HUES64 (cell line): Measurements from ENCODE around the gene CFAP210.
"Not testable (repeated sequence)": the region's sequence is repeated elsewhere in the genome, so short reads cannot be mapped to it uniquely, and the experiment has no call there.

Experiments used
- H3K27ac ChIP-seq: 2 replicates; pipeline ENCODE4 v1.7.0; 2013; ENCODE audit warnings: low read depth, low read length, inconsistent platforms
- H3K27me3 ChIP-seq: 2 replicates; pipeline ENCODE4 v1.6.1; 2013; ENCODE audit warnings: mild to moderate bottlenecking, low read length; ENCODE audit not compliant: insufficient read depth
- H3K36me3 ChIP-seq: 2 replicates; pipeline ENCODE4 v1.6.1; 2013; ENCODE audit warnings: mild to moderate bottlenecking, low read length; ENCODE audit not compliant: insufficient read depth
- H3K4me1 ChIP-seq: 2 replicates; pipeline ENCODE4 v1.6.1; 2013; ENCODE audit warnings: mild to moderate bottlenecking, low read length, moderate library complexity; ENCODE audit not compliant: insufficient read depth
- H3K4me3 ChIP-seq: 2 replicates; pipeline ENCODE4 v1.5.1; 2013; ENCODE audit warnings: mild to moderate bottlenecking, low read length, moderate library complexity
- H3K9ac ChIP-seq: 2 replicates; pipeline ENCODE4 v1.6.1; 2013; ENCODE audit warnings: mild to moderate bottlenecking, low read depth, low read length
- H3K9me3 ChIP-seq: 2 replicates; pipeline ENCODE4 v1.6.1; 2013; ENCODE audit warnings: low read depth, low read length; ENCODE audit not compliant: insufficient read depth
- WGBS: fragments of 150-250, 120-280 bp; methylation state at CpG from one replicate; pipeline ENCODE4 v1.1.7; 2013; ENCODE audit warnings: missing lambda C conversion rate; 5-methylcytosine and 5-hydroxymethylcytosine counted together

The CFAP210 gene

DNA sequence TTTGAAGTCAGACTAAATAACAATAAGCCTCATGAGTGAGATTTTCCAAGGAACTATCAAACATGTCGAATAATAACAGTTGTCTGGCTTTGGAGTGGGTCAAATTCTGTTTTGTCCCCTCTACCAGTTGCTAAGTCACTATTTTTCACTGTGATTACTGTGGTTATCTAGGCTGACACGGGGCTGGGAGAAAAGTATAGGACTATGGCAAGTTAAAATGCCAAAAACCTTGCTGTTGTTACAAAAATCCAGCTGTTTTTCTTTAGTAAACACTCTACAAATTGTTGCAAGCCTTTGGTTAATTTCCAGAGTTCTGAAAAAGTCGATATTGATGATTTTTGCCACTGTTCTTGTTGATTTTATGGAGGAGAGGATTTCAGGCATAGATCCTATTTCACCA lies 1.5 kb downstream of the CFAP210 start:
- 0 out of 2 replicates have a peak, but pooled peaks cover 5% of the 10 kb centered on the region for H3K9me3 ChIP-seq
- peaks cover 12% of the 10 kb centered on the region for H3K36me3 ChIP-seq
- no peaks in the 10 kb centered on the region for H3K27me3 ChIP-seq
- WGBS, result 74% methylated on average over 3 of the region's 3 CpGs
- no peak overlapping the region for H3K27ac ChIP-seq
- no peaks in the 10 kb centered on the region for H3K4me1 ChIP-seq
- H3K9ac ChIP-seq, result no peak overlapping the region
- H3K4me3 ChIP-seq, result no peak overlapping the region

DNA sequence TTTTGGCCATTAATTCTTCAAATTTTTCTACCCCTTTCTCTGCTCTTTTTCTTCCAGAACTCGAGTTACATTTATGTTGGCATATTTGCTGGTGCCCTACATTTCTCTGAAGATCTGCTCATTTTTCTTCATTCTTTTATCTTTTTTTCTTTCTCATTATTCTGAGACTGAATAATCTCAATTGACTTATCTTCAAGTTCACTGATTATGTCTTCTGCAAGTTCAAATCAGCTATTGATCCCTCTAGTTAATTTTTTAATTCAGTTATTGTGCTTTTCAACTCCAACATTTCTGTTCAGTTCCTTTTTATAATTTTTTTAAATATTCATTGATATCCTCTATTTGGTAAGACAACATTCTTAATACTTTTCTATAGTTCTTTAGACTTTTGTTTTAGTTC lies 3.2 kb downstream of the CFAP210 start:
- Histone ChIP-seq H3K36me3 (0 out of 2 replicates have a peak, but pooled peaks cover under 1% of the 10 kb centered on the region), H3K4me3 (no peak overlapping the region), H3K9ac (no peak overlapping the region), H3K27me3 (no peaks in the 10 kb centered on the region), H3K4me1 (no peaks in the 10 kb centered on the region), H3K9me3 (0 out of 2 replicates have a peak, but pooled peaks cover 5% of the 10 kb centered on the region), H3K27ac (no peak overlapping the region)
- 59% methylated on average over 1 of the region's 1 CpG for WGBS

DNA sequence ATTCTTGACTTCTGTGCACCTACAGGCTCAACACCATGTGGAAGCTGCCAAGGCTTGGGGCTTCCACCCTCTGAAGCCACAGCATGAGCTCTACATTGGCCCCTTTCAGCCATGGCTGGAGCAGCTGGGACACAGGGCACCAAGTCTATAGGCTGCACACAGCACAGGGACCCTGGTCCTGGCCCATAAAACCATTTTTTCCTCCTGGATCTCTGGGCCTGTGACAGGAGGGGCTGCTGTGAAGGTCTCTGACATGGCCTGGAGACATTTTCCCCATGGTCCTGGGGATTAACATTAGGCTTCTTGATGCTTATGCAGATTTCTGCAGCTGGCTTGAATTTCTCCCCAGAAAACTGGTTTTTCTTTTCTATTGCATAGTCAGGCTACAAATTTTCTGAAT lies 6.3 kb downstream of the CFAP210 start:
- H3K4me3 ChIP-seq, result not testable (repeated sequence)

DNA sequence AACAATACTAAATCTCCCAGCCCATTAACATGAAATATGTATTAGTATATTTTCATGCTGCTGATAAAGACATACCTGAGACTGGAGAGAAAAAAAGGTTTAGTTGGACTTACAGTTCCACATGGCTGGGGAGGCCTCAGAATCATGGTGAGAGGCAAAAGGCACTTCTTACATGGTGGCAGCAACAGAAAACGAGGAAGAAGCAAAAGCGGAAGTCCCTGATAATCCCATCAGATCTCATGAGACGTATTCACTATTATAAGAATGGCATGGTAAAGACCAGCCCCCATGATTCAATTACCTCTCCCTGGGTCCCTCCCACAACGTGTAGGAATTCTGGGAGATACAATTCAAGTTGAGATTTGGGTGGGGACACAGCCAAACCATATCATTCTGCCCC lies 7.4 kb downstream of the CFAP210 start:
- not testable (repeated sequence) for H3K36me3 ChIP-seq, H3K27ac ChIP-seq, H3K9ac ChIP-seq, H3K4me3 ChIP-seq, H3K27me3 ChIP-seq, H3K9me3 ChIP-seq
- peaks cover 11% of the 10 kb centered on the region; the same call in 1 of the 2 replicates for H3K4me1 ChIP-seq
- WGBS, result 81% methylated on average over 4 of the region's 4 CpGs

More for the DNA sequence above, 6.3 kb downstream of the CFAP210 start:
- H3K27ac ChIP-seq, H3K27me3 ChIP-seq, H3K9ac ChIP-seq, H3K9me3 ChIP-seq, H3K36me3 ChIP-seq, H3K4me1 ChIP-seq: not testable (repeated sequence)

DNA sequence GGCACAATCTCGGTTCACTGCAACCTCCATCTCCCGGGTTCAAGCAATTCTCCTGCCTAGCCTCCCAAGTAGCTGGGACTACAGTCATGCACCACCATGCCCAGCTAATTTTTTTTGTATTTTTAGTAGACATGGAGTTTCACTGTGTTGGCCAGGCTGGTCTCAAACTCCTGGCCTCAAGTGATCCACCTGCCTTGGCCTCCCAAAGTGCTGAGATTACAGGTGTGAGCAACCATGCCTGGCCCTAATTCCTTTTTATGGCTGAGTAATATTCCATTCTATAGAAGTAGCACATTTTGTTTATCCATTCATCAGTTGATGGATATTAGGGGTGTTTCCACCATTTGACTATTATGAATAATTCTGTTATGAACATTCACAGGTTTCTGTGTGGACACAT lies 9.5 kb downstream of the CFAP210 start:
- WGBS, result 95% methylated on average over 2 of the region's 2 CpGs
- peaks cover 14% of the 10 kb centered on the region; the same call in 1 of the 2 replicates for H3K4me1 ChIP-seq
- not testable (repeated sequence) for H3K4me3 ChIP-seq, H3K27ac ChIP-seq, H3K9me3 ChIP-seq, H3K27me3 ChIP-seq, H3K36me3 ChIP-seq, H3K9ac ChIP-seq

DNA sequence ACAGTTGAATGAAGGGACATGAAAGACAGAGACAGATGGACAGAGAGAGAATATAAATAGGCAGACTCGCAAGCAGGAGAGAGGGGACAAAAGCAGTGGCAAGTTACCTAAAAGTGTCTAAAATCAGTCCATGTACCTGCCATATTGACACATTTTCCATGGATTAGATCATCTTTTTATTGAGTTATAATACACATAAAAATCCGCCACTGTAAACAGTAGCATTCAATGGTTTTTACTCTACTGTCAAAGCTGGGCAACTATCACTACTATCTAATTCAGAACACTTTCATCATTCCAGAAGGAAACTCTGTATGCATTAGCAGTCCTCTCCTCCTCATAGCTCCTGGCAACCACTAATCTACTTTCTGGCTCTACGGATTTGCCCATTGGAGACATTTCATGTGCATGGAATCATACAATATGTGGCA lies 10.1 kb downstream of the CFAP210 start:
- no peak overlapping the region for H3K27ac ChIP-seq
- H3K36me3 ChIP-seq, result no peaks in the 10 kb centered on the region
- H3K27me3 ChIP-seq, result no peaks in the 10 kb centered on the region
- H3K4me1 ChIP-seq, result peaks cover 14% of the 10 kb centered on the region; the same call in 1 of the 2 replicates
- WGBS, result 86% methylated on average over 3 of the region's 3 CpGs
- H3K9me3 ChIP-seq, result 0 out of 2 replicates have a peak, but pooled peaks cover 4% of the 10 kb centered on the region
- H3K4me3 ChIP-seq, result no peak overlapping the region
- no peak overlapping the region for H3K9ac ChIP-seq

DNA sequence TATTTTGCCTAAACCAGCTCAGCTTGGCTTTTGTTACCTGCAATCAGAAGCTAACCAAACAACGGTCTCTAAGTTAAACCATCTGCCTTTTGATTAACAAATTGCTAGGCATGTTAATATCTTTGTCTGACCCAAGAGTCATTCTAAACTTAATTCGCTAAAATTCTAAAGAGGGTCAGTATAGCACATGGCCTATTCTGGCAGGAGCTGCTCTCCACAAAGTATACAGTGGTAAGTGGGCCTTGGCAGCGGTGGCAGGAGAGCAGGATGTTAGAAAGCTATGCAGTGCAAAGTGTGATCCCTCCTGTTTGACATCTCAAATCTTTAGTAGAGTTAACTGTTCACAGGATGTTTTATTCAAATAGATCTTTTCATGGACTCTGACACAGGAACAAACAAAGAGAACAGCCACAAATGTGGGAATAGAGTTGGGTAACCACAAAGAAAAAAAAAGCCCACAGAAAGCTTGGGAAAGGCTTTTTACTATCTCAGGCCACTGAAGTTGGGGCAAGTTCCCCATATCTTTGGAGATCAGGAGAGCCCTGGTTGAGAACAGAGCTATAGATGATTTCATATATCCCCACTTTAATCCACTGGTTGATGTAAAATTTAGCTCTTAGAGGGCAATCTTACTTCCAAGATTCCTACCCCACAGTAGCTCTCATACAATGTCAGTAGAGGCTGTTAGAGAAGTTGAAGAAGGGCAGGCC lies 10.6 kb downstream of the CFAP210 start:
- H3K4me1 ChIP-seq, result peaks cover 14% of the 10 kb centered on the region; the same call in 1 of the 2 replicates
- no peak overlapping the region for H3K9ac ChIP-seq
- no peak overlapping the region for H3K27ac ChIP-seq
- no peaks in the 10 kb centered on the region for H3K27me3 ChIP-seq
- H3K36me3 ChIP-seq, result no peaks in the 10 kb centered on the region
- 0 out of 2 replicates have a peak, but pooled peaks cover 4% of the 10 kb centered on the region for H3K9me3 ChIP-seq
- no peak overlapping the region for H3K4me3 ChIP-seq
- 77% methylated on average over 3 of the region's 3 CpGs for WGBS

DNA sequence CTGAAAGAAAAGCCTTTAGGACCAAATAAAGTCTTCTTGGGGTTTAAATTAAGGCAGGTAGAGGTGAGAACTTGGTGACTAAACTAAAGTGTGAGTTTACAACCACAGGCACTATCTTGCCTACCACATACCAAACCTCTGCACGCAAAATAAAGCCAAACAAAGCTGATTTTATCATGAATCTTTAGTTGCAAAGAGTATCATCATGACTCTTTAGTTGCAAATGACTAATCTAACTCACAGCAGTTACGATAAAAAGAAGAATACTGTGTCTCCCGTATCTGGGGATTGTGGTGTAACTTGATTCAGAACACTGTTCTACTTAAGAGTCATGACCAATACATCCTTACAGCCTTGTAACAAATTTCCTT lies 11.2 kb downstream of the CFAP210 start:
- no peak overlapping the region for H3K4me3 ChIP-seq
- 0 out of 2 replicates have a peak, but pooled peaks cover 4% of the 10 kb centered on the region for H3K9me3 ChIP-seq
- no peaks in the 10 kb centered on the region for H3K27me3 ChIP-seq
- 66% methylated on average over 3 of the region's 3 CpGs for WGBS
- H3K9ac ChIP-seq, result no peak overlapping the region
- peaks cover 14% of the 10 kb centered on the region; the same call in 1 of the 2 replicates for H3K4me1 ChIP-seq
- H3K27ac ChIP-seq, result no peak overlapping the region
- H3K36me3 ChIP-seq, result no peaks in the 10 kb centered on the region

DNA sequence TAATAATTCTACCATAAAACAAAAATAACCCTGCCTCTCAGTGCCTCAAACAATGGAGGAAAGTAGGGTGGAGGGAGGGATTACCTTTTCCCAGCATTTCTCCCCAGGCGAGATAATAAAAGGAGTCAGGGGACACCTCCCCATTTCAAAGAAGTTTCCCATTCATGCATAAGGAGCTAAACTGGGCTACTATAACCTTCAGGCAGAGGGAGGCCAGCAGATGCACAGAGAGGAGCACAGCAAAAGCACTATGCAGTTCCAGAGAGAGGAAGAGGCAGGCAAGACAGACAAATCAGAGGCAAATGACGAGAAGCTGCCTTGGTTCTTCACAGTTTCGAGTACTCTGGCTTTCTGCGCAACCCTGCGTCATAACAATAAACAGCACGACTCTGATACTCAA lies 17.4 kb downstream of the CFAP210 start:
- Histone ChIP-seq H3K27me3 (no peaks in the 10 kb centered on the region), H3K4me3 (no peak overlapping the region), H3K4me1 (peaks cover 9% of the 10 kb centered on the region), H3K9me3 (no peaks in the 10 kb centered on the region), H3K27ac (no peak overlapping the region), H3K9ac (no peak overlapping the region), H3K36me3 (no peaks in the 10 kb centered on the region)
- 85% methylated on average over 6 of the region's 6 CpGs for WGBS

DNA sequence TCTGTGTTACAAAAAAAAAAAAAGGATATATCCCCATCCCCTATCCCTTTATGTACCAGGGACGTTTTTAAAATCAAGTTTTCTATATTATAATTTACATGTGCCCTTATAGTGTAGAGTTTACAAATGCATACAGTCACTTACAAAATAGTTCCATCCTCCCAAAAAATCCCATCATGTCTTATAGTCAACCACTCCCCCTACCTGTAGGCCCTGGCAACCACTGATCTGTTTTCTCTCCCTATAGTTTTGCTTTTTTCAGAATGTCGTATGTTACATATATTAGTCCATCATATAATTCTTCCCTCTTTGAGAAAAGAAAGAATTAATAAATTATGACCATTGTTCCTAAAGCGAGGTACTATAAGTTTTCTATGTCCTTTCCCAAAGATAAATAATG lies 17.8 kb downstream of the CFAP210 start:
- Histone ChIP-seq H3K9me3 (no peaks in the 10 kb centered on the region), H3K27ac (no peak overlapping the region), H3K4me3 (no peak overlapping the region), H3K27me3 (no peaks in the 10 kb centered on the region), H3K9ac (no peak overlapping the region), H3K4me1 (peaks cover 6% of the 10 kb centered on the region), H3K36me3 (no peaks in the 10 kb centered on the region)
- no CpG with 5 or more reads among the region's 3 CpGs for WGBS

DNA sequence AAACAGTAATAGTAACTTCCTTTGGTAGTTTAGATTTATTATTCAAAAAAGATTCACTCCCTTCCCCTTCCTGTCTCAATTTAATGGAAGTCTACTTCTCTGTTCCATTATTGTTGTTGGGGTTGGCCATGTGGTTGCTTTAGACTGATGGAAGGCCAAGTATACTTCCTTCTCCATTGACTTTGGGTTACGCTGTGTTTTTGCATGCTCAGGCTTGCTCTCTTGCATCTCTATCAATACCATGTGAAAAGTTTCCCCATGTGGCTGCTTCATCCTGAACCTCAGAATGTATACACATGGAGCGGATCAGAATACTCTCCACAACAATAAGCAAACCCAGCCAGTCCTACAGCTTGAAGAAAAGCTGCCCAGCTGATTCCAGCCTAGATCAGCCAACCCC lies 20.3 kb downstream of the CFAP210 start:
- H3K27ac ChIP-seq, result no peak overlapping the region
- 98% methylated on average over 2 of the region's 2 CpGs for WGBS
- H3K36me3 ChIP-seq, result no peaks in the 10 kb centered on the region
- peaks cover 6% of the 10 kb centered on the region for H3K4me1 ChIP-seq
- H3K27me3 ChIP-seq, result no peaks in the 10 kb centered on the region
- H3K9me3 ChIP-seq, result no peaks in the 10 kb centered on the region
- no peak overlapping the region for H3K9ac ChIP-seq
- H3K4me3 ChIP-seq, result no peak overlapping the region

DNA sequence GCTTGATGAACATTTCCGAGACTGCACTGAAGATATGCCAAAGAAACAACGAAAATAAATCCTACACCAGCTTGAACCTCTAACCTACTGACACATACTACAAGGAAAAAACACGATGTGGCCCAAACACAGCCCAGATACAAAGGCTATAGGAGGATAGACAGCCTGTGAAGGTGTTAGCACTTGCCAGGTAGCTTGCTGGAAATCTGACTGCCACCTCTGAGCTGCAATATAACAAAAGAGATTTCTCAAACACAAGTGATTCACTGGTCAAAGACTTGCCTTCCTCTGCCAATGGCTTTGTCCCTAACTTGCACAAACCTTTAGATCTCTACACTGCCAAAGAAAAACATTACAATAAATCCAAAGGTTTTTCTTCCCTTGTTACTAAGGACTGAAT lies 21.1 kb downstream of the CFAP210 start:
- no peak overlapping the region for H3K9ac ChIP-seq
- H3K4me1 ChIP-seq, result peaks cover 6% of the 10 kb centered on the region
- H3K36me3 ChIP-seq, result no peaks in the 10 kb centered on the region
- WGBS, result 94% methylated on average over 3 of the region's 3 CpGs
- no peaks in the 10 kb centered on the region for H3K9me3 ChIP-seq
- H3K4me3 ChIP-seq, result no peak overlapping the region
- H3K27ac ChIP-seq, result no peak overlapping the region
- H3K27me3 ChIP-seq, result no peaks in the 10 kb centered on the region
